Testis (tissue), 2 donors: ENCODE measurements around the gene KRT3.

Experiments
- CTCF ChIP-seq, 3 experiments: fragments of 450-650 bp in 2 of 3; fragments of 200-600 bp in 1 of 3; sonication (generic) in 1 of 3; IDR thresholded peaks; one replicate each; pipeline ENCODE4 v1.5.1; 2016 to 2019; ENCODE audit warnings: antibody characterized with exemption in 3 of 3, mild to moderate bottlenecking in 2 of 3, moderate library complexity in 1 of 3
- POLR2A ChIP-seq: fragments of 450-650 bp; IDR thresholded peaks from one replicate; pipeline ENCODE4 v1.6.1; 2017; ENCODE audit warnings: antibody characterized with exemption, mild to moderate bottlenecking, moderate library complexity

GRCh38 chr12:52831251-52831650, 35.3 kb upstream of the KRT3 start:
- TF ChIP-seq POLR2A, result no peak
- no peak for TF ChIP-seq CTCF (IDR thresholded peaks at IDR 0.05)
